Endodermal cell (in vitro differentiated cells): Measurements from ENCODE around the gene DOCK2. TPM values are rescaled to one million over a fixed set of nuclear protein-coding genes. Genes with fewer than 3 reads are reported as not detected.
A peak's percentile ranks its signal among the peaks of the same experiment; 100 is the strongest.

ENCODE experiments used
- DNase-seq: peaks from one replicate; pipeline ENCODE4 v3.0.0-alpha.2; 2017
- H3K27ac ChIP-seq: 2 replicates; pipeline ENCODE4 v1.5.1; 2013; ENCODE audit warnings: mild to moderate bottlenecking, low read depth, low read length, moderate library complexity
- H3K27me3 ChIP-seq: 2 replicates; pipeline ENCODE4 v1.6.1; 2013; ENCODE audit warnings: mild to moderate bottlenecking, low read length, moderate library complexity; ENCODE audit not compliant: insufficient read depth, control insufficient read depth, poor library complexity, severe bottlenecking
- H3K36me3 ChIP-seq: 2 replicates; pipeline ENCODE4 v1.7.0; 2013; ENCODE audit warnings: mild to moderate bottlenecking, low read length, moderate library complexity; ENCODE audit not compliant: control insufficient read depth, insufficient read depth
- H3K4me1 ChIP-seq: one replicate; pipeline ENCODE4 v1.7.0; 2013; ENCODE audit warnings: low read length; ENCODE audit not compliant: control insufficient read depth, insufficient read depth
- H3K4me3 ChIP-seq: 2 replicates; pipeline ENCODE4 v1.5.1; 2013; ENCODE audit warnings: mild to moderate bottlenecking, low read length, moderate library complexity
- H3K9ac ChIP-seq: 2 replicates; pipeline ENCODE4 v1.6.1; 2013; ENCODE audit warnings: mild to moderate bottlenecking, low read length, moderate library complexity; ENCODE audit not compliant: poor library complexity, severe bottlenecking; ENCODE audit errors: extremely low read depth
- H3K9me3 ChIP-seq: 2 replicates; pipeline ENCODE4 v1.6.1; 2013; ENCODE audit warnings: mild to moderate bottlenecking, low read length, moderate library complexity; ENCODE audit not compliant: control insufficient read depth
- H3K27ac Mint-ChIP-seq: 2 replicates; pipeline ENCODE4 v1.8.0; 2020; ENCODE audit warnings: mixed read lengths
- H3K27me3 Mint-ChIP-seq: 2 replicates; pipeline ENCODE4 v1.8.0; 2021; ENCODE audit warnings: mild to moderate bottlenecking, mixed read lengths; ENCODE audit not compliant: insufficient read depth
- H3K36me3 Mint-ChIP-seq: 2 replicates; pipeline ENCODE4 v1.8.0; 2020; ENCODE audit warnings: low read depth, mixed read lengths
- H3K4me1 Mint-ChIP-seq: 2 replicates; pipeline ENCODE4 v1.8.0; 2020; ENCODE audit warnings: mixed read lengths
- H3K4me3 Mint-ChIP-seq: 2 replicates; pipeline ENCODE4 v1.8.0; 2020; ENCODE audit warnings: mild to moderate bottlenecking, moderate library complexity, mixed read lengths
- H3K9me3 Mint-ChIP-seq: 2 replicates; pipeline ENCODE4 v1.8.0; 2020; ENCODE audit warnings: mild to moderate bottlenecking, mixed read lengths
- CTCF ChIP-seq: fragments of 200-600 bp; sonication (generic); conservative IDR thresholded peaks from 2 replicates; pipeline ENCODE4 v1.5.0; 2021; ENCODE audit warnings: antibody characterized with exemption, mild to moderate bottlenecking
- WGBS, 2 experiments: methylation state at CpG; one replicate each; pipeline versions ENCODE4 v1.1.5 to v1.1.7; 2013; ENCODE audit warnings: missing lambda C conversion rate in 2 of 2, mixed read lengths in 1 of 2; ENCODE audit not compliant: insufficient coverage in 1 of 2, insufficient read length in 1 of 2; 5-methylcytosine and 5-hydroxymethylcytosine counted together
- total RNA-seq, 2 donors: library from RNA; stranded (reverse); fragmentation: NEBNext Ultra II Directional in 1 of 2; extraction: Animal tissue kit (Norgen Biotek cat#: 25700) in 1 of 2; gene quantifications; 2 replicates in 1 of 2; 3 replicates in 1 of 2; pipeline ENCODE4 v1.2.1, GENCODE V29; 2021

DOCK2 gene
- total RNA-seq, 2 donors from 2014 or later = 2.6 to 3.9 TPM

- no peaks in the 10 kb centered on the region for H3K36me3 Mint-ChIP-seq
Observed at GRCh38 chr5:170053896-170054295, 416.8 kb downstream of the DOCK2 start.

GRCh38 chr5:170055606-170056005 is 418.5 kb downstream of the DOCK2 start:
- H3K9ac ChIP-seq = no peak overlapping the region
- Mint-ChIP-seq H3K27ac (no peak overlapping the region), H3K4me3 (no peak overlapping the region), H3K27me3 (no peaks in the 10 kb centered on the region), H3K36me3 (no peaks in the 10 kb centered on the region), H3K9me3 (no peaks in the 10 kb centered on the region), H3K4me1 (no peaks in the 10 kb centered on the region)
- DNase-seq = no peak
- TF ChIP-seq CTCF = no peak
- no peaks in the 10 kb centered on the region for H3K4me1 ChIP-seq
- no peaks in the 10 kb centered on the region for H3K27me3 ChIP-seq
- no peak overlapping the region for H3K4me3 ChIP-seq
- no peak overlapping the region for H3K27ac ChIP-seq
- WGBS, 2 experiments = 93 to 100% methylated on average over 2 of the region's 2 CpGs
- no peaks in the 10 kb centered on the region for H3K9me3 ChIP-seq
- H3K36me3 ChIP-seq = no peaks in the 10 kb centered on the region

More at GRCh38 chr5:170053896-170054295, 416.8 kb downstream of the DOCK2 start:
- no peaks in the 10 kb centered on the region for H3K36me3 ChIP-seq
- no peak for TF ChIP-seq CTCF
- no peaks in the 10 kb centered on the region for H3K4me1 ChIP-seq
- peak; percentile 14 for DNase-seq
- Mint-ChIP-seq H3K9me3 (no peaks in the 10 kb centered on the region), H3K4me1 (no peaks in the 10 kb centered on the region), H3K27ac (no peak overlapping the region), H3K4me3 (no peak overlapping the region), H3K27me3 (no peaks in the 10 kb centered on the region)
- no peaks in the 10 kb centered on the region for H3K9me3 ChIP-seq
- H3K9ac ChIP-seq = no peak overlapping the region
- no peak overlapping the region for H3K4me3 ChIP-seq
- WGBS, 2 experiments = 86 to 100% methylated on average over 1 of the region's 1 CpG
- no peak overlapping the region for H3K27ac ChIP-seq
- H3K27me3 ChIP-seq = no peaks in the 10 kb centered on the region

- no peaks in the 10 kb centered on the region for H3K9me3 ChIP-seq
- WGBS, 2 experiments = 92 to 97% methylated on average over 9 to 11 of the region's 11 CpGs
- Mint-ChIP-seq H3K27me3 (no peaks in the 10 kb centered on the region), H3K4me1 (no peaks in the 10 kb centered on the region), H3K36me3 (no peaks in the 10 kb centered on the region), H3K9me3 (no peaks in the 10 kb centered on the region), H3K4me3 (no peak overlapping the region), H3K27ac (no peak overlapping the region)
- no peaks in the 10 kb centered on the region for H3K27me3 ChIP-seq
- peak; percentile 10 for DNase-seq
- H3K4me1 ChIP-seq = no peaks in the 10 kb centered on the region
- no peak for TF ChIP-seq CTCF
- no peak overlapping the region for H3K27ac ChIP-seq
- no peak overlapping the region for H3K9ac ChIP-seq
- no peak overlapping the region for H3K4me3 ChIP-seq
- no peaks in the 10 kb centered on the region for H3K36me3 ChIP-seq
Observed at GRCh38 chr5:170056561-170057267, 419.6 kb downstream of the DOCK2 start.
